DMS53 (cell line): ENCODE results near the gene PPP1CB.

ENCODE experiments used
- DNase-seq: peaks from one replicate; lab custom pipeline; 2025; lab: John Stamatoyannopoulos, UW

Gene PPP1CB

GRCh38 chr2:28745225-28745624 lies 6.4 kb upstream of the PPP1CB start:
- no peak for DNase-seq

DNA sequence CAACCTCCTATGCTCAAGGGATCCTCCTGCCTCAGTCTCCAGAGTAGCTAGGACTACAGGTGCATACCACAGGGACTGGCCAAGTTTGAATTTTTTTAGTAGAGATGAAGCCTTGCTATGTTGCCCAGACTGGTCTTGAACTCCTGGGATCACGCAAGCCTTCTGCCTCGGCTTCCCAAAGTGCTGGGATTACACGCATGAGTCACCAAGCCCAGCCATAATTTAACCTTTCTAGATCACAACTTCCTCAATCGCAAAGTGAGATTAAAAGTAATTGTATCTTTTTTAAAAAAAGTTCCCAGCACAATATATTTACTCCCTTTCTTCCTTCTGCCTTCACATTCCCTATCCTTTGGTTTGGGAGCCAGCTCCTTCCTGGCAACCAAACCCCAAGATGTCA lies 5.8 kb upstream of the PPP1CB start:
- no peak for DNase-seq

- DNase-seq, result no peak
Measured at GRCh38 chr2:28746429-28747111, 5.1 kb upstream of the PPP1CB start.

DNA sequence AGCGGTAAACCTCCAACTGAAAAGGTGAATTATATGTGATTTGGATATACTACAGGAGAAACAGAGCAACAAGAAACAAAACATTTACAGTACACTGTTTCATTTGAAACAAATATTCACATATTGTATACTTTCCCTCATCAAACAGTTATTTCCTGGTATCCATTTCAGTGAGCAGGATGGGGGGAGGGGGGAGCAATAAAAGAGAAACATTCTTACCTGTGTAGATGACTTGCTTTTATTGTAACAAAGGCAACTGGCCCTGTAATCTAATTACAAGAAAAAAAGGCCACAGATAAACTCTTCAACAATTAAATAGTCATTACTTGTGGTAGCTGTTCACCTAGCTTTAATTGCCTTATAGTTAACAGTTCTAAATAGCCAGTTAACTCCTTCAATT lies 3.9 kb upstream of the PPP1CB start:
- DNase-seq, result peak; percentile 76

GRCh38 chr2:28748176-28748575 lies 3.5 kb upstream of the PPP1CB start:
- DNase-seq, result no peak

DNA sequence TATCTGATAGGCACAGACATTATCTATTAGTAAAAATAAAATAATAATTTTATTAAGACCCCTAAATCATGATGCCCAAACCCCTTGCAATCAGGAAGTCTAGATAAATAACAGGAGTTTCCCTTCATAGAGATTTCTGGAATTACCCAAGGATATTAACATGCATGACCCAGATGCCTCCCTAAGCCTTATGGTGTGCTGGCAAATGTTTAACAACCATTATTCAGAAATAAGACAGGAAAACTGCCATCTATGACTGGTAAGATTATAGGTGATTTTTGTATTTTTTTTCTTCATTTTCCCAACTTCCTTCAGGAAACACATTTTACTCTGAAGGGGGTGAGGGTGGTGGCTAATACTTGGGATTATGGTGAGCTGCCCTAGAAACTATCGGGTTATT lies 2.7 kb upstream of the PPP1CB start:
- no peak for DNase-seq

DNA sequence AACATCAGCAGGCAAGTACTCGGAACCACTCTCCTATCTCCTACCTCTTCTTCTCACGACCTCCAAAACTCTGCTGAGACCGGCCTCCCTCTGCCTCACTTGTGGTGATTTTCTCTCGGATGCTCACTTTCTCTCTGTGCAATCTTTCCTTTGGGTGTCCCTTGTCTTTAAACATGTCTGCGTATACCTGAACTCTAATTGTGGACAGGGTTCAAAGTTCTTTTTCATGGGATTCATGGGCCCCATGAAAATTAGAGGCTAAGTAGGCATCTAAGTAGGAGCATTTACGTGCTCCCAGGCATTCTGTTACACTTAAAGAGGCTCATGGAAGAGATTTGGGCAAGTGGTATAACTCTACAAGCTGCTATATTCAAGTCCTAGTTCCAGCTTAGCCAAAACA lies 2.1 kb upstream of the PPP1CB start:
- no peak for DNase-seq

DNA sequence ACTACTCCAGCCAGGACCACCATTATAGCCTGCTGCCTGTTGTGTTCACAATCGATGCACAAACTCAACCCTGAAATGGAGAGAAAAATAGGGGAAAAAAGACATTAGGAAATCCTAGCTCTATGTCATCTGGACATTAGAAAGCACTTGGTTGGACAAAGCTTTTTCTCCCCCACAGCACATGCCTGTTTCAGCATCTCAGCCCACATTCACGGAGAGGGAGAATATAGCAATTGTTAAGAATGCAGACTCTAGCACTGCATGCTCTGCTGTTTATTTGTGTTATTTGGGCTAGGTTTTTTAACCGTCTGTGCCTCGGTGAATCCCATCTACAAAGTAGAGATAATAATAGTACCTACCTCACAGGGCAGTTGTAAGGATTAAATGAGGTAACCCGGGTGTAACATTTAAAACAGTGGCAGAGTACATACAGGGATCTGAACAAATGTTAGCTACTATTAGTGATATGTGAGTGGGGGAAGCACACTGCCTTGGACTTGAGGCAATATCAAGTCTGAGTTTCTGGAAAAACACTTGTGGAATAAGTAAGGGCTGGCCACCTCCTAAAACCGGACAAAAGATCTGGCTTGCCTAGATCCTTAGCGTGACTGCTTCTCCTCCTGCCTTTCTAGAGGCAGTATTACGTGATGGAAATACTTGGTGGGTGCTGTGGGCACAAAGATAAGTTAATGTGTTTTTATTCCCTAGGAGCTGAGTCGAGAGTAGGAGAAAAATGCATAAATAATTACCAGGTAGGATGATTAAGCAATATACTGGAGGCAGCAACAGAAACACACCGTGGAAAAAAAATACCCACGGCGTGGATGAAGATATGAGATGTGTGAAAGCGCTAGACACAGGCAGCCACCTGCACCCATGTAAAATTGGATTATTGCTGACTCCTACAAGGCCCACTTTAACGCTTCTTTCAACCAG lies 1.0 kb upstream of the PPP1CB start:
- peak; percentile 60 for DNase-seq

GRCh38 chr2:28751956-28752630 lies 463 bp downstream of the PPP1CB start:
- DNase-seq, result peak; percentile 49

DNA sequence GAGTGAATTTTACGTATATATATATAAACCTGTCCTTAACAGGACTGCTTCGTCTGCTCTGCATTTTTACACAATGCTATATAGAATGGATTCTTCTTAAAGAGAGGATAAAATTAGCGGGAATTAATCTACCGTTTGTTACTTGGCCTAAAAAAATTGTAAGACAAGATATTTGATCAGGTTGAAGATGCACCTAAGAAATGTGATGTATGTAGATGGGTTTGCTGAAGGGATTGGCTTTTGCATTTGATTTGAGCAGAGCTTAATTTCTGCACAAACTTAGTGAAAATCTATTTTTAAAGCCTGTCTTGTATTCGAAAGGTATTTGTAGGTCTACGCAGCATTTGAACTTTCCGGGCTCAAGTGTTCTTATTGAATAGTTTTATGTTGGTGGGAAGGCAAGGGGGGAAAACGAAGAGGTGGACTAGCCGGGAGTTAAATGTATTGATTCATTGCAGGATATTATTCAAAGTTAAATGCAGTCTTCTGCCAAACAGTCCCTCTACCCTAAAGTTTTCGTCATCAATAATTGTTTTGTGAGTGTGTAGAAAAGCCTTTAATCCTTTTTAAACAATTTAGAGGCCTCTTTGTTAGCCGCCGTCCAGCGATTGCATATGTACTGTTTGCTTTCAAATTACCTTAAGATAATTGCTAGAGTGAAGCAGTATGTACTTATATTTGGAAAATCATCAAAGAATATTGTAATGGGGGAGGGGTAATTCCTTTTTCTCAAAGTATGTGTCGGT lies 1.2 kb downstream of the PPP1CB start:
- DNase-seq, result peak; percentile 30

- DNase-seq, result no peak
Measured at GRCh38 chr2:28754321-28754720, 2.7 kb downstream of the PPP1CB start.

GRCh38 chr2:28755421-28755820 lies 3.8 kb downstream of the PPP1CB start:
- no peak for DNase-seq

GRCh38 chr2:28758459-28758858 lies 6.8 kb downstream of the PPP1CB start:
- DNase-seq, result peak; percentile 4

- DNase-seq, result no peak
Measured at GRCh38 chr2:28761420-28761819, 9.8 kb downstream of the PPP1CB start.

DNA sequence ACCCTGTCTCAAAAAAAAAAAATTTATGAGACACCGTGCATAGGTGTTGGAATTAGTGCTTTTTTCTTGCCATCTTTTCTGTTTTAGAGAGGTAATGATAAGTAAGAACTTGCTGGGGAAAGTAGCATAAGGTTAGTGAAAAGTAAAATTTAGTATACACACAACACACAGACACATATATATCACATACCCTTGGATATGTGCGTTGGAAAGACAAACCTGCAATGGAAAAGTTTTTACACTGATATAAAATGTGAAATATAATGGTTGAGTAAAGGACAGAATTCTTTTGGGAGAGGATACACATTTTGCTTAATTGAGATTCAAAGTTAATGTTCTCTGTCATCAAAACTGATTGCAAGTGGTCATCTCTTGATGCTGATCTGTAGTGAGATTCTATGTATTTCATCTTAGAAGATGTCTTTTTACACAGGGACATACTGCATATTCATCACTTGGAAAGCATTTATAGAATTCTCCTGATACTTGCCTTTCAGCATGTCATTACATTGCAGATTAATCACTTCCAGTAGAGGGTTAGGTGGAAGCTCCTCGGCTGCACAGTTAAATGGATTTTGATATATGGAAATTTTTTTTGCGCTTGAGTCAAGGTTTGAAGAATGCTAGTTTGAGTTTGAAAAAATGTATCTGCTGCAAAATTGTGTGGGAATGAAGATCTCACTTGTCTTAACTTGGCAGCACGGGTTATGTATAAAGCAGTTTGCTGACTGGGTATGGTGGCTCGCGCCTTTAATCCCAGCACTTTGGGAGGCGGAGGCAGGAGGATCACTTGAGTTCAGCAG lies 13.5 kb downstream of the PPP1CB start:
- no peak for DNase-seq

DNA sequence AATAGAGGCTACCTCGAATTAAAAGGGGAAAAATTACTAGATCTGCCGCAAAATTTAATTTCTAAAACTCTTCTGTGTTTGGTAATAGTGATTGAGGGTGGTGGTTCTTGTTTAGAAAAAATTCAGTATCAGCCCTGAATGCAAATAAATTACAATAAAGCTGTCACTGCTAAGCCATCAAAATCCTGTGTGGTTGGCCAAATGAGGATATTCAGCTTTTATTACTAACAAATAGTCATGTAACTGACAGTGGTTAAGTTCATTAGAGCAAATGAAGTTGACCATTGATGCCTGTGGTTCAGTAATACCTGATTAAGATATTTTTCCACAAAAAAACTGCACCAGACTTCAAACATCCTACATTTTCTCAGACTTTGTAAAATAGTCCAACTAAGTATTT lies 14.4 kb downstream of the PPP1CB start:
- DNase-seq, result no peak

GRCh38 chr2:28767337-28767736 lies 15.7 kb downstream of the PPP1CB start:
- no peak for DNase-seq

GRCh38 chr2:28768422-28768821 lies 16.8 kb downstream of the PPP1CB start:
- DNase-seq, result no peak

DNA sequence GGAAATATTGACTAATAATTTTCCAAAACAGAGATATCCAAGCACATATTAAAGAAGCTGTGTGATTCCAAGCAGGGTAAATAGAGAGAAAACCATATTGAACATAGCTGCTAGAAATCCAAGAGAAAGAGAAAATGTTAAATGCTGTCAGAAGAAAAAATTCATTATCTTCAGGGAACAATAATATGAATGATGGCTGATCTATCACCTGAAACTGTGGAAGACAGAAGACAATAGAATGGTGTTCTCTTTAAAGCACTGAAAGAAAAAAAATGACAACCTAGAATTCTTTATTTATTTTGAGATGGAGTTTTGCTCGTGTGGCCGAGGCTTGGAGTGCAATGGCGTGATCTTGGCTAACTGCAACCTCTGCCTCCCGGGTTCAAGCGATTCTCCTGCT lies 17.3 kb downstream of the PPP1CB start:
- no peak for DNase-seq

DNA sequence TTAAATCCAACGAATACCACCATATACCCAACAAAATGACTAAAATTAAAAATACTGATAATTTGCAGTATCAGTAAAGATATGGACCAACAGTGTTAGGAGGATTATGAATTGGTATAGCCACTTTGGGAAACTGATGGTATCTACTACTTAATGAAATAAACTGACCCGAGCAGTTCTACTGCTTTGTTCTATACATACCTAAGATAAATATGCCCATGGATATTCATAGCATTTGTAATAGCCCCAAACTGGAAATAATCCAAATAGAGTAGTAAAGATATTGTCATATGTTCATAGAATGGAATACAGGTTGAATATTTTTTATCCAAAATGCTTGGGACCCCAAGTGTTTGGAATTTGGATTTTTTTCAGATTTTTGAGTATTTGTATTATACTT lies 20.7 kb downstream of the PPP1CB start:
- no peak for DNase-seq

GRCh38 chr2:28776471-28776870 lies 24.8 kb downstream of the PPP1CB start:
- DNase-seq, result no peak
